A673 (cell line): ENCODE measurements around the gene RASD2.

Experiments used
- CTCF ChIP-seq: fragments of 300-800, 200-600 bp; sonication (generic); conservative IDR thresholded peaks from 2 replicates; pipeline ENCODE4 v1.5.1; 2017; ENCODE audit warnings: low read depth, mild to moderate bottlenecking, antibody characterized with exemption, low read length, moderate library complexity, mixed read lengths
- EZH2 ChIP-seq: fragments of 200-600 bp; sonication (generic); IDR thresholded peaks from 2 replicates; pipeline ENCODE4 v1.6.1; 2017; ENCODE audit warnings: borderline replicate concordance, low read depth, mild to moderate bottlenecking, mixed read lengths, antibody characterized with exemption, low read length; ENCODE audit not compliant: poor library complexity, severe bottlenecking

GRCh38 chr22:35558719-35559118 is 18.1 kb downstream of the RASD2 start:
- TF ChIP-seq CTCF (no peak), EZH2 (no peak)
